H1 (cell line): Measurements from ENCODE around the gene LRBA.

Source experiments
- CREB1 ChIP-seq: IDR thresholded peaks from 2 replicates; pipeline ENCODE4 v1.6.1; 2012; ENCODE audit warnings: inconsistent platforms
- EZH2 ChIP-seq: fragments of 200-600 bp; sonication (generic); IDR thresholded peaks from 2 replicates; pipeline ENCODE4 v1.7.1; 2012; ENCODE audit warnings: low read depth, mild to moderate bottlenecking, moderate library complexity, low read length, inconsistent platforms; ENCODE audit not compliant: severe bottlenecking
- MAFK ChIP-seq: IDR thresholded peaks from 2 replicates; pipeline ENCODE4 v1.6.1; 2012; ENCODE audit warnings: low read depth, mild to moderate bottlenecking, improper control_type of control experiment, low read length
- POLR2A ChIP-seq, 2 experiments: IDR thresholded peaks; 1 replicate in 1 of 2; 2 replicates in 1 of 2; pipeline ENCODE4 v1.6.1; 2011; ENCODE audit warnings: low read depth in 2 of 2, low read length in 2 of 2, mild to moderate bottlenecking in 2 of 2; ENCODE audit errors: control extremely low read depth in 1 of 2
- POLR2AphosphoS5 ChIP-seq: IDR thresholded peaks from 2 replicates; pipeline ENCODE4 v1.6.1; 2011; ENCODE audit warnings: low read depth, low read length
- RFX5 ChIP-seq: IDR thresholded peaks from 2 replicates; pipeline ENCODE4 v1.6.1; 2011; ENCODE audit warnings: low read depth, low read length, improper control_type of control experiment, borderline replicate concordance
- SP1 ChIP-seq: IDR thresholded peaks from 2 replicates; pipeline ENCODE4 v1.6.1; 2011; ENCODE audit warnings: low read depth, low read length
- TAF7 ChIP-seq: optimal IDR thresholded peaks from 2 replicates; pipeline ENCODE3; 2011; ENCODE audit warnings: low read depth, mild to moderate bottlenecking, inconsistent platforms, low read length, moderate library complexity, borderline replicate concordance
- TBP ChIP-seq: IDR thresholded peaks from 2 replicates; pipeline ENCODE4 v1.6.1; 2011; ENCODE audit warnings: low read depth, low read length, improper control_type of control experiment
- TF ChIP-seq, protein P1 (sequence below), 3 experiments: IDR thresholded peaks; 1 replicate in 2 of 3; 2 replicates in 1 of 3; pipeline versions ENCODE4 v1.5.1 to v1.6.1; 2011; ENCODE audit warnings: low read length in 3 of 3, mild to moderate bottlenecking in 3 of 3, inconsistent platforms in 2 of 3, low read depth in 1 of 3, moderate library complexity in 1 of 3; ENCODE audit not compliant: insufficient read depth in 1 of 3; ENCODE audit errors: control extremely low read depth in 1 of 3
- TF ChIP-seq, protein P2 (sequence below): IDR thresholded peaks from 2 replicates; pipeline ENCODE4 v1.6.1; 2012; ENCODE audit warnings: inconsistent platforms

DNA sequence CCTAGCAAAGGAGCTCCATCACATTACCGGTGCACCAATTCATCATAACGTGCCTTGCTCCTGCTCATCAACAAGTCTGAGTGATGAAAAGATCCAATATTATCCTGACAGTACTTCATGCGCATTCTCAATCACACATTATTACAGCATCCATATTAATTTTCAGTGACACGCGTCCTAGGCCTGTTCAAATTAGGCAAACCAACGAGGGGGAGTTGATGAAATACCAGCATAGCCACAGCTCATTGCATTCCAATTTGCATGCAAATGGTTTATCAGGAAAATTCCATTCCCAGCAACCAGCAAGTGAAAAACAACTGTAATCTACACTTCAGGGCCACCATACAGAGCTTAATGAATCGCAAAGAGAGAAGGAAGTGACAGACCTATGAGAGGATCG lies 699.9 kb downstream of the LRBA start:
- TF ChIP-seq TAF7 (no peak), EZH2 (no peak), RFX5 (no peak), CREB1 (no peak), POLR2AphosphoS5 (no peak), TBP (no peak), MAFK (no peak), SP1 (0 out of 2 replicates have a peak, but pooled peaks have one; percentile 37), POLR2A (IDR thresholded peaks at IDR 0.05; ENCODE audit: control extremely low read depth in 1 of 2, low read depth in 2 of 2, low read length in 2 of 2) (no peak)
- TF ChIP-seq, protein P1, sequence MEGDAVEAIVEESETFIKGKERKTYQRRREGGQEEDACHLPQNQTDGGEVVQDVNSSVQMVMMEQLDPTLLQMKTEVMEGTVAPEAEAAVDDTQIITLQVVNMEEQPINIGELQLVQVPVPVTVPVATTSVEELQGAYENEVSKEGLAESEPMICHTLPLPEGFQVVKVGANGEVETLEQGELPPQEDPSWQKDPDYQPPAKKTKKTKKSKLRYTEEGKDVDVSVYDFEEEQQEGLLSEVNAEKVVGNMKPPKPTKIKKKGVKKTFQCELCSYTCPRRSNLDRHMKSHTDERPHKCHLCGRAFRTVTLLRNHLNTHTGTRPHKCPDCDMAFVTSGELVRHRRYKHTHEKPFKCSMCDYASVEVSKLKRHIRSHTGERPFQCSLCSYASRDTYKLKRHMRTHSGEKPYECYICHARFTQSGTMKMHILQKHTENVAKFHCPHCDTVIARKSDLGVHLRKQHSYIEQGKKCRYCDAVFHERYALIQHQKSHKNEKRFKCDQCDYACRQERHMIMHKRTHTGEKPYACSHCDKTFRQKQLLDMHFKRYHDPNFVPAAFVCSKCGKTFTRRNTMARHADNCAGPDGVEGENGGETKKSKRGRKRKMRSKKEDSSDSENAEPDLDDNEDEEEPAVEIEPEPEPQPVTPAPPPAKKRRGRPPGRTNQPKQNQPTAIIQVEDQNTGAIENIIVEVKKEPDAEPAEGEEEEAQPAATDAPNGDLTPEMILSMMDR (IDR thresholded peaks at IDR 0.05; ENCODE audit: control extremely low read depth in 1 of 3, insufficient read depth in 1 of 3, low read depth in 1 of 3, low read length in 3 of 3): no peak
- TF ChIP-seq, protein P2, sequence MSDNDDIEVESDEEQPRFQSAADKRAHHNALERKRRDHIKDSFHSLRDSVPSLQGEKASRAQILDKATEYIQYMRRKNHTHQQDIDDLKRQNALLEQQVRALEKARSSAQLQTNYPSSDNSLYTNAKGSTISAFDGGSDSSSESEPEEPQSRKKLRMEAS: no peak
